PC-3 (cell line): ENCODE data around the gene HRH1. TPM values are rescaled to one million over a fixed set of nuclear protein-coding genes. Genes with fewer than 3 reads are reported as not detected.

Experiments used
- ATAC-seq: fragments of 200-7000 bp; cut with Tn5 transposase; 2 replicates; pipeline ENCODE4 v1.9.1; 2020; ENCODE audit warnings: mild to moderate bottlenecking, moderate library complexity
- BruUV-seq: library from RNA; stranded (reverse); fragments of 400-500 nt; replicated peaks from 2 replicates; lab custom pipeline; 2021; lab: Mats Ljungman, UMichigan
- CTCF ChIA-PET: fragments of 300-600 bp; sonication (Branson Sonifier 250); formaldehyde crosslinking; loops from one replicate; lab custom pipeline; 2022; ENCODE audit warnings: antibody characterized with exemption; lab: Charles Lee
- POLR2A ChIA-PET: fragments of 300-600 bp; sonication (Branson Sonifier 250); formaldehyde crosslinking; loops from one replicate; lab custom pipeline; 2022; ENCODE audit warnings: antibody characterized with exemption; ENCODE audit not compliant: unreplicated experiment; lab: Charles Lee
- DNase-seq: peaks from one replicate; pipeline ENCODE4 v3.0.0-alpha.2; 2015
- H2AFZ ChIP-seq: fragments of 300-600 bp; sonication (generic); 2 replicates; pipeline ENCODE4 v1.6.0; 2016; ENCODE audit warnings: antibody characterized with exemption, low read length
- H3F3A ChIP-seq: fragments of 300-600 bp; sonication (generic); one replicate; pipeline ENCODE4 v1.6.0; 2017; ENCODE audit warnings: antibody characterized with exemption, low read length, control low read depth, mild to moderate bottlenecking; ENCODE audit not compliant: unreplicated experiment
- H3K27ac ChIP-seq: fragments of 300-600 bp; sonication (generic); 2 replicates; pipeline ENCODE4 v1.5.1; 2016; ENCODE audit warnings: mild to moderate bottlenecking, low read length
- H3K27me3 ChIP-seq: fragments of 300-600 bp; sonication (generic); 2 replicates; pipeline ENCODE4 v1.6.1; 2016; ENCODE audit warnings: low read length, mixed read lengths
- H3K36me3 ChIP-seq: fragments of 300-600 bp; sonication (generic); 2 replicates; pipeline ENCODE4 v1.6.1; 2016; ENCODE audit warnings: low read depth, mixed run types, low read length, mixed read lengths
- H3K4me1 ChIP-seq: fragments of 300-600 bp; sonication (generic); 2 replicates; pipeline ENCODE4 v1.5.1; 2016; ENCODE audit warnings: low read length; ENCODE audit not compliant: insufficient read depth
- H3K4me2 ChIP-seq: fragments of 300-600 bp; sonication (generic); 2 replicates; pipeline ENCODE4 v1.6.0; 2016; ENCODE audit warnings: low read length
- H3K4me3 ChIP-seq: fragments of 300-600 bp; sonication (generic); 2 replicates; pipeline ENCODE4 v1.5.1; 2016; ENCODE audit warnings: mild to moderate bottlenecking, low read length, mixed read lengths
- H3K79me2 ChIP-seq: fragments of 300-600 bp; sonication (generic); 2 replicates; pipeline ENCODE4 v1.6.1; 2017; ENCODE audit warnings: low read length, mixed read lengths
- H3K9ac ChIP-seq: fragments of 300-600 bp; sonication (generic); 2 replicates; pipeline ENCODE4 v1.6.0; 2016; ENCODE audit warnings: mild to moderate bottlenecking, low read length
- H3K9me2 ChIP-seq: fragments of 300-600 bp; sonication (generic); replicated peaks from 2 replicates; pipeline ENCODE4 v1.6.1; 2016; ENCODE audit warnings: mixed run types, low read length, mixed read lengths
- H3K9me3 ChIP-seq: fragments of 300-600 bp; sonication (generic); 2 replicates; pipeline ENCODE4 v1.6.1; 2016; ENCODE audit warnings: low read length, mixed read lengths
- H4K20me1 ChIP-seq: fragments of 300-600 bp; sonication (generic); 2 replicates; pipeline ENCODE4 v1.6.1; 2016; ENCODE audit warnings: low read length, mixed read lengths
- CTCF ChIP-seq: fragments of 300-600 bp; sonication (generic); conservative IDR thresholded peaks from 2 replicates; pipeline ENCODE4 v1.5.1; 2017; ENCODE audit warnings: antibody characterized with exemption, low read depth, mild to moderate bottlenecking, low read length
- EZH2 ChIP-seq: fragments of 300-600 bp; sonication (generic); IDR thresholded peaks from one replicate; pipeline ENCODE4 v1.6.1; 2017; ENCODE audit warnings: antibody characterized with exemption, mild to moderate bottlenecking, low read length; ENCODE audit not compliant: unreplicated experiment
- EZH2phosphoT487 ChIP-seq: fragments of 300-600 bp; sonication (generic); IDR thresholded peaks from 2 replicates; pipeline ENCODE4 v1.6.1; 2018; ENCODE audit warnings: mild to moderate bottlenecking, antibody characterized with exemption, low read length, borderline replicate concordance
- intact Hi-C: fragments of 100-400 bp; cut with micrococcal nuclease; formaldehyde crosslinking; loops from 2 replicates; pipeline ENCODE4 v1.9.0; 2023
- total RNA-seq: library from RNA; depleted of rRNA; stranded (reverse); fragments of >200 nt; gene quantifications from 2 replicates; pipeline ENCODE4 v1.2.3, GENCODE V29; 2014

HRH1 gene
- total RNA-seq, 1 experiment from 2014 or later, result 5.9 TPM

GRCh38 chr3:11132861-11133260, 21.4 kb upstream of the HRH1 start:
- peaks cover 5% of the 10 kb centered on the region for H3F3A ChIP-seq
- intact Hi-C loops, result no loop called here
- BruUV-seq, result no TSS peak
- no peaks in the 10 kb centered on the region for H3K9me3 ChIP-seq
- DNase-seq (no peak), ATAC-seq (no peak)
- no peaks in the 10 kb centered on the region for H3K79me2 ChIP-seq
- H4K20me1 ChIP-seq, result no peaks in the 10 kb centered on the region
- H3K36me3 ChIP-seq, result no peaks in the 10 kb centered on the region
- CTCF ChIA-PET, result no interaction called here
- H3K9me2 ChIP-seq, result no peaks in the 10 kb centered on the region
- POLR2A ChIA-PET, result no interaction called here
- no peak for TF ChIP-seq EZH2
- no peak overlapping the region for H3K9ac ChIP-seq
- H3K27me3 ChIP-seq, result no peaks in the 10 kb centered on the region
- H2AFZ ChIP-seq, result no peak overlapping the region
- no peak overlapping the region for H3K27ac ChIP-seq
- no peak overlapping the region for H3K4me2 ChIP-seq
- H3K4me1 ChIP-seq, result peaks cover 12% of the 10 kb centered on the region
- no peak overlapping the region for H3K4me3 ChIP-seq

- no peaks in the 10 kb centered on the region for H3K27me3 ChIP-seq
- TF ChIP-seq CTCF (no peak), EZH2phosphoT487 (no peak), EZH2 (no peak)
- no peaks in the 10 kb centered on the region for H3K79me2 ChIP-seq
- DNase-seq (no peak), ATAC-seq (no peak)
- intact Hi-C loops, result no loop called here
- no peak overlapping the region for H3K4me2 ChIP-seq
- H3K9ac ChIP-seq, result no peak overlapping the region
- no peaks in the 10 kb centered on the region for H4K20me1 ChIP-seq
- no peaks in the 10 kb centered on the region for H3K9me3 ChIP-seq
- ChIA-PET POLR2A (no interaction called here), CTCF (no interaction called here)
- no peak overlapping the region for H3K27ac ChIP-seq
- H3K4me1 ChIP-seq, result peaks cover 21% of the 10 kb centered on the region
- H3K9me2 ChIP-seq, result no peaks in the 10 kb centered on the region
- no TSS peak for BruUV-seq
- peaks cover 5% of the 10 kb centered on the region for H3F3A ChIP-seq
- no peak overlapping the region for H3K4me3 ChIP-seq
- no peaks in the 10 kb centered on the region for H3K36me3 ChIP-seq
- no peak overlapping the region for H2AFZ ChIP-seq
These were observed 19.5 kb upstream of the HRH1 start for GRCh38 chr3:11134794-11135193.

- POLR2A ChIA-PET, result interaction anchor here (0.6 kb wide), 1 partner anchor 69 kb away, joined by 4 read pairs; no protein-coding TSS in a partner anchor
- no peaks in the 10 kb centered on the region for H3K9me3 ChIP-seq
- H3K36me3 ChIP-seq, result no peaks in the 10 kb centered on the region
- ATAC-seq (no peak), DNase-seq (peak; percentile 41)
- peak overlapping the region; percentile 71 for H3K4me2 ChIP-seq
- H3K27me3 ChIP-seq, result no peaks in the 10 kb centered on the region
- peaks cover 34% of the 10 kb centered on the region for H3K4me1 ChIP-seq
- peaks cover 5% of the 10 kb centered on the region for H3F3A ChIP-seq
- peak overlapping the region; percentile 97 for H3K27ac ChIP-seq
- peak overlapping the region; percentile 31 for H3K4me3 ChIP-seq
- intact Hi-C loops, result loop anchor here (1.0 kb wide), 1 partner anchor 76 kb away; no protein-coding TSS in a partner anchor
- H4K20me1 ChIP-seq, result no peaks in the 10 kb centered on the region
- no peak for TF ChIP-seq CTCF
- no peaks in the 10 kb centered on the region for H3K9me2 ChIP-seq
- H3K79me2 ChIP-seq, result no peaks in the 10 kb centered on the region
- BruUV-seq, result no TSS peak
- peak overlapping the region; percentile 79 for H3K9ac ChIP-seq
- CTCF ChIA-PET, result interaction anchor here (1.4 kb wide), 1 partner anchor 19 kb away, joined by 4 read pairs; no protein-coding TSS in a partner anchor
- H2AFZ ChIP-seq, result peak overlapping the region; percentile 5; the same call in 1 of the 2 replicates
These were observed 18.2 kb upstream of the HRH1 start for GRCh38 chr3:11136116-11136515.
